GM12878 (cell line): ENCODE results near the gene GOLIM4. TPM values are rescaled to one million over a fixed set of nuclear protein-coding genes. Genes with fewer than 3 reads are reported as not detected.

ENCODE experiments used
- ATAC-seq: fragments of 200-7000 bp; cut with Tn5 transposase; 3 replicates; pipeline ENCODE4 v1.9.1; 2020; ENCODE audit warnings: mild to moderate bottlenecking, moderate library complexity
- BruUV-seq: library from RNA; stranded (reverse); fragments of 400-500 nt; replicated peaks from 2 replicates; lab custom pipeline; 2021; lab: Mats Ljungman, UMichigan
- CTCF ChIA-PET: fragments of 300-600 bp; sonication (Branson Sonifier 250); formaldehyde crosslinking; extraction: SDS; loops from one replicate; lab custom pipeline; 2021; ENCODE audit warnings: inconsistent platforms; lab: Yijun Ruan, JAX
- POLR2A ChIA-PET: fragments of 350-600 bp; formaldehyde crosslinking; extraction: SDS; loops from one replicate; lab custom pipeline; 2021; ENCODE audit warnings: inconsistent platforms; lab: Charles Lee
- RAD21 ChIA-PET: fragments of 300-600 bp; sonication (Branson Sonifier 250); formaldehyde crosslinking; loops from one replicate; lab custom pipeline; 2023; ENCODE audit warnings: antibody characterized with exemption; ENCODE audit not compliant: unreplicated experiment; lab: Charles Lee
- SMC1A ChIA-PET: fragments of 300-600 bp; sonication (Branson Sonifier 250); formaldehyde crosslinking; loops from one replicate; lab custom pipeline; 2023; ENCODE audit not compliant: unreplicated experiment, uncharacterized antibody; lab: Charles Lee
- DNase-seq: peaks from one replicate; pipeline ENCODE4 v3.0.0-alpha.2; 2011; ENCODE audit warnings: low read depth, low spot score
- FAIRE-seq: peaks from 3 replicates; lab custom pipeline; 2011; peaks lifted over from hg19 to GRCh38; lab: Jason Lieb, UNC
- H2AFZ ChIP-seq: 2 replicates; pipeline ENCODE4 v1.6.0; 2011; ENCODE audit warnings: low read depth, low read length, control low read depth; ENCODE audit not compliant: control insufficient read depth
- H3K27ac ChIP-seq: 2 replicates; pipeline ENCODE4 v1.5.1; 2011; ENCODE audit warnings: control low read depth; ENCODE audit not compliant: control insufficient read depth, insufficient read depth
- H3K27me3 ChIP-seq, 2 experiments: replicated peaks in 1 of 2; 2 replicates each; pipeline versions ENCODE4 v1.6.0 to v1.6.1; 2011; ENCODE audit warnings: low read length in 1 of 2; ENCODE audit not compliant: control insufficient read depth in 2 of 2, insufficient read depth in 2 of 2
- H3K36me3 ChIP-seq, 2 experiments: 2 replicates each; pipeline ENCODE4 v1.5.1; 2011; ENCODE audit warnings: low read length in 1 of 2; ENCODE audit not compliant: control insufficient read depth in 2 of 2, insufficient read depth in 2 of 2
- H3K4me1 ChIP-seq: 2 replicates; pipeline ENCODE4 v1.6.1; 2011; ENCODE audit warnings: mild to moderate bottlenecking, low read length, moderate library complexity, mixed read lengths; ENCODE audit not compliant: control insufficient read depth, insufficient read depth
- H3K4me2 ChIP-seq: 2 replicates; pipeline ENCODE4 v1.6.0; 2011; ENCODE audit warnings: control low read depth; ENCODE audit not compliant: control insufficient read depth, insufficient read depth
- H3K4me3 ChIP-seq: fragments of 200-600 bp; sonication (generic); 2 replicates; pipeline ENCODE4 v1.5.1; 2016
- H3K79me2 ChIP-seq: 2 replicates; pipeline ENCODE4 v1.6.0; 2011; ENCODE audit warnings: low read length; ENCODE audit not compliant: control insufficient read depth, insufficient read depth
- H3K9ac ChIP-seq: 2 replicates; pipeline ENCODE4 v1.8.0; 2011; ENCODE audit warnings: low read length, control low read depth, mixed read lengths; ENCODE audit not compliant: control insufficient read depth, insufficient read depth
- H3K9me3 ChIP-seq: replicated peaks from 3 replicates; pipeline ENCODE4 v1.5.1; 2011; ENCODE audit warnings: mild to moderate bottlenecking, low read length; ENCODE audit not compliant: control insufficient read depth, insufficient read depth
- H4K20me1 ChIP-seq: 2 replicates; pipeline ENCODE4 v1.6.0; 2011; ENCODE audit not compliant: control insufficient read depth, insufficient read depth
- E2F8 ChIP-seq: fragments of 450-650 bp; IDR thresholded peaks from 2 replicates; pipeline ENCODE4 v1.6.1; 2018; ENCODE audit warnings: mild to moderate bottlenecking, low read depth, moderate library complexity; ENCODE audit not compliant: partially characterized antibody
- HCFC1 ChIP-seq: fragments of 150-350 bp; IDR thresholded peaks from 2 replicates; pipeline ENCODE4 v1.6.1; 2014; ENCODE audit warnings: low read length
- JUNB ChIP-seq: IDR thresholded peaks from 2 replicates; pipeline ENCODE4 v1.6.1; 2016; ENCODE audit warnings: antibody characterized with exemption, mild to moderate bottlenecking
- KDM1A ChIP-seq: fragments of 200-600 bp; sonication (generic); IDR thresholded peaks from 2 replicates; pipeline ENCODE4 v1.6.1; 2016; ENCODE audit warnings: borderline replicate concordance
- RAD21 ChIP-seq: IDR thresholded peaks from 2 replicates; pipeline ENCODE4 v1.6.1; 2011; ENCODE audit warnings: mild to moderate bottlenecking, low read depth, low read length, moderate library complexity; ENCODE audit not compliant: insufficient read depth
- RAD51 ChIP-seq: fragments of 450-650 bp; IDR thresholded peaks from 2 replicates; pipeline ENCODE4 v1.6.1; 2016; ENCODE audit warnings: moderate library complexity, mild to moderate bottlenecking, inconsistent platforms
- STAT1 ChIP-seq: fragments of 450-650 bp; conservative IDR thresholded peaks from 2 replicates; pipeline ENCODE4 v1.6.1; 2014; ENCODE audit warnings: antibody characterized with exemption, mild to moderate bottlenecking
- WGBS: methylation state at CpG from one replicate; pipeline ENCODE4 v1.1.6; 2016; ENCODE audit warnings: low lambda C conversion rate; ENCODE audit not compliant: insufficient replicate concordance, insufficient coverage; ENCODE audit errors: missing lambda C conversion rate; 5-methylcytosine and 5-hydroxymethylcytosine counted together
- in situ Hi-C: fragments of 300-500 bp; cut with MboI; formaldehyde crosslinking; loops from 9 replicates; pipeline ENCODE4 v1.14.3; 2018; ENCODE audit warnings: mixed read lengths
- intact Hi-C: fragments of 100-400 bp; cut with micrococcal nuclease; formaldehyde crosslinking; loops from one replicate; pipeline ENCODE4 v1.14.2; 2022; ENCODE audit not compliant: unreplicated experiment
- polyA plus RNA-seq, 11 experiments: library from polyadenylated mRNA; depleted of rRNA in 4 of 11; unstranded in 6 of 11; stranded (reverse) in 5 of 11; fragments of >200 nt; fragmentation: Nextera tagmentation in 4 of 11; fragmentation: Illumina TruSeq in 1 of 11; extraction: Ambion mirVana in 4 of 11; extraction: Trizol in 1 of 11; gene quantifications; 1 replicate in 1 of 11; 2 replicates in 10 of 11; pipeline versions ENCODE4 v1.2.1 to v1.2.3, GENCODE V29; 2011 to 2016; ENCODE audit warnings: inconsistent platforms in 2 of 11, missing spikeins in 2 of 11, low read depth in 1 of 11
- total RNA-seq, 4 experiments: library from RNA; depleted of rRNA in 3 of 4; stranded (reverse); fragments of >200 nt in 3 of 4; fragmentation: Illumina TruSeq in 1 of 4; extraction: Trizol in 1 of 4; gene quantifications; 2 replicates each; pipeline versions ENCODE4 v1.2.1 to v1.2.3, GENCODE V29; 2013 to 2021
- TF ChIP-seq, protein P1 (sequence below): fragments of 450-650 bp; IDR thresholded peaks from 2 replicates; pipeline ENCODE4 v1.6.1; 2014; ENCODE audit warnings: mild to moderate bottlenecking

Gene GOLIM4
- total and polyA plus RNA-seq, 10 of the 15 experiments (the other 5 are each of a cell fraction or from before 2014, with no cell fraction given): 11.1 to 32.4 (median 19.3) TPM

GRCh38 chr3:167978486-167978885 is 117.2 kb downstream of the GOLIM4 start (continued):
- TF ChIP-seq, protein P1, sequence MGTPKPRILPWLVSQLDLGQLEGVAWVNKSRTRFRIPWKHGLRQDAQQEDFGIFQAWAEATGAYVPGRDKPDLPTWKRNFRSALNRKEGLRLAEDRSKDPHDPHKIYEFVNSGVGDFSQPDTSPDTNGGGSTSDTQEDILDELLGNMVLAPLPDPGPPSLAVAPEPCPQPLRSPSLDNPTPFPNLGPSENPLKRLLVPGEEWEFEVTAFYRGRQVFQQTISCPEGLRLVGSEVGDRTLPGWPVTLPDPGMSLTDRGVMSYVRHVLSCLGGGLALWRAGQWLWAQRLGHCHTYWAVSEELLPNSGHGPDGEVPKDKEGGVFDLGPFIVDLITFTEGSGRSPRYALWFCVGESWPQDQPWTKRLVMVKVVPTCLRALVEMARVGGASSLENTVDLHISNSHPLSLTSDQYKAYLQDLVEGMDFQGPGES: no peak

DNA sequence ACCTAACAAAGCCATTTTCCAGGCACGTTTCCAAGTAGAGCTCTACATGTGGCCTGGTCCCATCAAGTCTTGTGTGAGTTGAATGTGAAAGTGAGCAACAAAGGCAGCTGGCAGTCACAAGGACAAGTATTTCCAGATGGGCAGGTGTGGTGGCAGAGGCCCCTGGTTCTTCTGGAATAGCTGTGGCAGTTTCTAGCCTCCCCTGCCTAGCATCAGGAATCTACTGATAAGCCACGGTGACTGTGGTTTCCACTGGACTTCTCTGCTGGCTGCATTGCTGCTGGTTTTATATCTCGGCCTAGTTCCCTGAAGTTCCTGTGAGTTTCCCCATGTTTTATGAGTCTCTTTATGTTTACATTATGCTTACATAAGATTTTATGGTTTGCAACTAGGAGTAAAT is 117.7 kb downstream of the GOLIM4 start:
- no peaks in the 10 kb centered on the region for H3K79me2 ChIP-seq
- no peaks in the 10 kb centered on the region for H3K36me3 ChIP-seq
- H3K4me2 ChIP-seq: no peak overlapping the region
- H3K27me3 ChIP-seq: no peaks in the 10 kb centered on the region; a peak in 2 of 4 replicates
- in situ Hi-C loops (no loop called here), intact Hi-C loops (no loop called here)
- DNase-seq (no peak), ATAC-seq (no peak), FAIRE-seq (no peak)
- H3K4me3 ChIP-seq: no peak overlapping the region
- RAD21 ChIA-PET: no interaction called here
- H3K9ac ChIP-seq: no peak overlapping the region
- H3K27ac ChIP-seq: no peak overlapping the region
- 1% methylated on average over 3 of the region's 3 CpGs for WGBS
- no peaks in the 10 kb centered on the region for H3K4me1 ChIP-seq
- SMC1A ChIA-PET: no interaction called here
- POLR2A ChIA-PET: no interaction called here
- no TSS peak for BruUV-seq
- H4K20me1 ChIP-seq: no peaks in the 10 kb centered on the region
- TF ChIP-seq RAD21 (no peak), RAD51 (no peak), JUNB (no peak), HCFC1 (no peak), KDM1A (no peak), STAT1 (no peak), E2F8 (no peak)
- no peaks in the 10 kb centered on the region for H3K9me3 ChIP-seq
- H2AFZ ChIP-seq: no peak overlapping the region
- CTCF ChIA-PET: no interaction called here
